C4-2B (cell line): Measurements from ENCODE around the gene TTLL5.
A peak's percentile ranks its signal among the peaks of the same experiment; 100 is the strongest.

Source experiments
- H3K27ac ChIP-seq: fragments of 450-650 bp; 2 replicates; pipeline ENCODE4 v1.5.1; 2017
- ZFX ChIP-seq: fragments of 450-650 bp; IDR thresholded peaks from 2 replicates; pipeline ENCODE4 v1.6.1; 2017
- TF ChIP-seq, protein P1 (sequence below): fragments of 450-650 bp; conservative IDR thresholded peaks from 2 replicates; pipeline ENCODE4 v1.5.1; 2017; ENCODE audit warnings: mild to moderate bottlenecking

TTLL5 gene

DNA sequence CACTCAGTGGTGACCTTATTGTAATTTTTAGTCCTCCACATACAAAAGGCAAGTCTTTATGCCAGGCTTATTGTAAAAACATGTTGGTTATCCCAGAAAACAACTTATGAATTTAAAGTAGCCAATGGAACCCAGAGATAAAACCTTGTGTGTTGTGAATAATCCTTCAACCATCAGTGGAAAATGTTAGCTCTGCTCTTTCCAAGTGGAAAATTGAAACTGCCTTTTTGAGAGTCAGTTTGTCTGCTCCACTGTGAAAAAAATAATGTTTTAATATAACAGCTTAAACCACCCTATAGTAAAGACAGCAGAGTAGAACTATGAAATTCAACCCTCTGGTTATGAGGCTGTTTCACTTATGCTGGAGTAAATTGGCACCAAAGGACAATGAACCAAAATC, 112.0 kb downstream of the TTLL5 start:
- H3K27ac ChIP-seq = no peak overlapping the region
- no peak for TF ChIP-seq ZFX

DNA sequence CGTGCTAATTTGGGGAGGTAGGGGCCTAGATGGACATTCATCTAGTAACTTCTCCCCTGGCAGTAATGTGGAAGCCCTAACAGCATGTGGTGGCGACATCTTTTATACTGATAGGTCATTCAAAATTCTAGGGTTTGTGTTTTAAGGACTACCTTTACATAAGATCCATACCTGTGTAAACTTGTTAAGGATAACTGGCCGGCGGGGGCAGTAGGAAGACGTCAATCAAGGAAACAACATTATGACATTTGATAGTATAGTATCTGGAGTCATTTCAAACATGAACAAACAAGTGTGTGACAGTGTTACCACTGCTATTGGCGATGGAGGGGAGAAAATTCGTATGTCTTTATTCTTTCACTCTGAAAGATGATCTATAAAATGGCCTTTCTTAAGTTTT, 120.0 kb downstream of the TTLL5 start:
- TF ChIP-seq ZFX = no peak
- TF ChIP-seq, protein P1, sequence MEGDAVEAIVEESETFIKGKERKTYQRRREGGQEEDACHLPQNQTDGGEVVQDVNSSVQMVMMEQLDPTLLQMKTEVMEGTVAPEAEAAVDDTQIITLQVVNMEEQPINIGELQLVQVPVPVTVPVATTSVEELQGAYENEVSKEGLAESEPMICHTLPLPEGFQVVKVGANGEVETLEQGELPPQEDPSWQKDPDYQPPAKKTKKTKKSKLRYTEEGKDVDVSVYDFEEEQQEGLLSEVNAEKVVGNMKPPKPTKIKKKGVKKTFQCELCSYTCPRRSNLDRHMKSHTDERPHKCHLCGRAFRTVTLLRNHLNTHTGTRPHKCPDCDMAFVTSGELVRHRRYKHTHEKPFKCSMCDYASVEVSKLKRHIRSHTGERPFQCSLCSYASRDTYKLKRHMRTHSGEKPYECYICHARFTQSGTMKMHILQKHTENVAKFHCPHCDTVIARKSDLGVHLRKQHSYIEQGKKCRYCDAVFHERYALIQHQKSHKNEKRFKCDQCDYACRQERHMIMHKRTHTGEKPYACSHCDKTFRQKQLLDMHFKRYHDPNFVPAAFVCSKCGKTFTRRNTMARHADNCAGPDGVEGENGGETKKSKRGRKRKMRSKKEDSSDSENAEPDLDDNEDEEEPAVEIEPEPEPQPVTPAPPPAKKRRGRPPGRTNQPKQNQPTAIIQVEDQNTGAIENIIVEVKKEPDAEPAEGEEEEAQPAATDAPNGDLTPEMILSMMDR = no peak
- no peak overlapping the region for H3K27ac ChIP-seq

DNA sequence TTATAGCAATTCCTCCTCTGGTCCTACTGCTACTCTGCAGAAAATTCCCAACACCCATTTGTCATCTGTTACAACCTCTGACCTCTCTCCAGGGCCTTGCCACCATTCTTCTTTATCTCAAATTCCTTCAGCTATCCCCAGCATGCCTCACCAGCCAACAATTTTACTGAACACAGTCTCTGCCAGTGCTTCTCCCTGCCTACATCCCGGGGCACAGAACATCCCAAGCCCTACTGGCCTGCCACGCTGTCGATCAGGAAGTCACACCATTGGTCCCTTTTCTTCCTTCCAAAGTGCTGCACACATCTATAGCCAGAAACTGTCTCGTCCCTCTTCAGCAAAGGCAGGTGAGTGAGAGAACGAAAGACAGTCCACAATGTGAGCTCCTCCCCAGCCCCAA, 122.1 kb downstream of the TTLL5 start:
- no peak overlapping the region for H3K27ac ChIP-seq
- TF ChIP-seq ZFX = no peak
- TF ChIP-seq, protein P1 = no peak

DNA sequence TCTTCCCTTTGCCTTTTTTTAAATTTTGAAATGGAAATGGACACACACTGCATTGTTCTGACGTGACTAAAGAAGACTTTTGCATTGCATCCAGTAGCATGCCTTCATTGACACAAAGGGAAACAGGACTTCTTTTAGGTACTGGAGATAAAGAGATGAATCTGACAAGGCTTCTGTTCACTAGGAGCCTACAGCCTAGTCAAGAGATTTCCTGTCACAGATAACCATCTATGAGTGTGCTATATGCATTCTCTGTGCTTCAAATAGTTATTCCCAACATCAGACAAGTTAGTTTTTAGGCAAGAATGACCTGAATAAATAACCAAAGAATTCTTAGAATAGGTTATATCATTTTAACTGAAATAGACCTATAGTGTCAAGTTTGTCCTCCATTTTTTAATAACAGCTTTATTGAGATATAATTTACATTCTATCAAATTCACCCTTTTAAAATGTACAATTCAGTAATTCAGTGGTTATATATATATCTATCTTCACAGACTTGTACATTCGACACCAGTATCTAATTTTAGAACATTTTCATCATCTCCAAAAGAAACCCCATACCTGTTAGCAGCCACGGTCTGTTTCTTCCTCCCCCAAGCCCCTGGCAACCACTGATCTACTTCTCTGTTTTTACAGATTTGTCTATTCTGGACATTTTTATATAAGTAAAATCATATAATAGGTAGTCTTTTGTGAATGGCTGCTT, 122.7 kb downstream of the TTLL5 start:
- TF ChIP-seq, protein P1 = no peak
- TF ChIP-seq ZFX = no peak
- no peak overlapping the region for H3K27ac ChIP-seq

DNA sequence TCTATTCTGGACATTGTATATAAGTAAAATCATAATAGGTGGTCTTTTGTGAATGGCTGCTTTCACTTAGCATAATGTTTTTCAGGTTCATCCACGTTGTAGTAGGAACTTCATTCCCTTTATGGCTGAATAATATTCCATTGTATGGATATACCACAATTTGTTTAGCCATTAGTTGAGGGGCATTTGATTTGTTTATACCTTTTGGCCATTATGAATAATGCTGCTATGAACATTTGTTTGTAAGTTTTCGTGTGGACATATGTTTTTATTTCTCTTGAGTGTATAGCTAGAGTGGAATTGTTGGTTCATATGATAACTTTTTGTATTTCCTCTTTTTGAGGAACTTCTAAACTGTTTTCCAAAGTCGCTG, 123.3 kb downstream of the TTLL5 start:
- TF ChIP-seq, protein P1 = no peak
- no peak for TF ChIP-seq ZFX
- no peak overlapping the region for H3K27ac ChIP-seq

DNA sequence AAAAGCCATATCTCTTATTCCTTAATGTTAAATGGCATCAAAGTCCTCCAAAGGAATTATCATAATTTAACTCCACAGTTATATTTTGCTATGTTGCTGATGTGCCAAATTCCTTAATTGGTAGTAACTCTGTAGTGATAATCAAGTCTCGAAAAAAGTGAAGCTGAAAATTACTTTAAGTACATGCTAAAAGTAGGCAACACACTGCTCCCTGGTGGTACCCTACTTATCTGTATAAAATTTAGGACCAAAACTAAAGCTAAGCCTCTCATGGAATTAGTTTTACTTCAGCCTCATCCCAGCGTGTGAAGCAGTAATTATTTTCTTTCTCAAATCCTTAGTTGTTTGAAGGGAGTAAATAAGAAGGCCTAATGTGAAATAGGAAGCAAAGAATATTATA, 132.8 kb downstream of the TTLL5 start:
- no peak overlapping the region for H3K27ac ChIP-seq
- no peak for TF ChIP-seq ZFX
- TF ChIP-seq, protein P1 = peak; percentile 14

DNA sequence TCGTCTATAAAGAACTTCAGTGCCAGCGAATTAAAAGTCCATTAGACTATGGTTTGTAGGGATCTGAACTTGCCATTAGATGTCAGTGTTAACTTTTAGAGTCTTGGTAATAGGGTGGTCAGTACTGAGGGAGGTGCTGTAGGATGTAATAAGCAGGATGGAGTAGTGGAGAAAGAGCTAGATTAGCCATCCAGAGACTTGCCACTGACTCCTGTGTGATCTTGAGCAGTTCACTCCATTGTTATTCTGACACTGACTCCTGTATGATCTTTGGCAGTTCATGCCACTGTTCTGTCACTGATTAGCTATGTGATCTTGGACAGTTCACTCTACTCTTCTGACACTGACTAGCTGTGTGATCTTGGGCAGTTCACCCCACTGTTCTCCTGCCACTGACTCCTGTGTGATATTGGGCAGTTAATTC, 133.6 kb downstream of the TTLL5 start:
- no peak overlapping the region for H3K27ac ChIP-seq
- TF ChIP-seq ZFX = no peak
- TF ChIP-seq, protein P1 = no peak; the same call in 1 of the 2 replicates

DNA sequence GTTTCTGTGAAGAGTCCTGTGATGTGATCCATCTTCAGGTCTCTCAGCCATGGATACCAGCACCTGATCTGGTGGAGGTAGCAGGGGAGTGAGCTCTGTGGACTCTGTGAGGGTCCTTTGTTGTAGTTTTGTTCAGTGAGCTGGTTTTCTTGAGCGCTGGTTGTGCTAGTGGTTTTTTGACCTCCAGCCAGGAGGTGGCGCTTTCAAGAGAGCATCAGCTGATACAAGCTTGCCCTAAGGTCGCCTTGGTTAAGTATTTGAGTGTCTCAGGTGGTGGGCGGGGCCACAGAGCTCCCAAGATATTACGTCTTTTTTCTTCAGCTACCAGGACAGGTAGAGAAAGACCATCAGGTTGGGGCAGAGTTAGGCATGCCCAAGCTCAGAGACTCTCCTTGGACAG, 139.7 kb downstream of the TTLL5 start:
- TF ChIP-seq, protein P1 = peak; percentile 33
- no peak for TF ChIP-seq ZFX
- no peak overlapping the region for H3K27ac ChIP-seq
